ENCODE results near the gene C16orf90. TPM values are rescaled to one million over a fixed set of nuclear protein-coding genes. Genes with fewer than 3 reads are reported as not detected.

C16orf90 gene
- total RNA-seq, 2 donors from 2014 or later = not detected

GRCh38 chr16:3511286-3512180 lies 16.2 kb upstream of the C16orf90 start:
- Histone ChIP-seq H3K4me3 (no peak overlapping the region), H3K4me1 (no peaks in the 10 kb centered on the region), H3K27ac (no peak overlapping the region), H3K36me3 (replicated peaks in 1 of 2; ENCODE audit: insufficient read depth in 1 of 2, low read depth in 2 of 2) (peaks cover 0 to 30% of the 10 kb centered on the region in 2 donors), H3K9me3 (no peaks in the 10 kb centered on the region), H3K27me3 (no peaks in the 10 kb centered on the region)
- WGBS, 2 donors = 92 to 94% methylated on average over 23 of the region's 23 CpGs
- ATAC-seq = no peak
- DNase-seq = no peak
- TF ChIP-seq CTCF (IDR thresholded peaks at IDR 0.05) (no peak), POLR2A (IDR thresholded peaks at IDR 0.05) (no peak)
- intact Hi-C loops (cut with DNase I) = no loop called here

- H3K36me3 ChIP-seq (replicated peaks in 1 of 2; ENCODE audit: insufficient read depth in 1 of 2, low read depth in 2 of 2) = peaks cover 0 to 30% of the 10 kb centered on the region in 2 donors
- WGBS, 2 donors = 97% methylated on average over 9 to 10 of the region's 10 CpGs
- ATAC-seq (no peak), DNase-seq (no peak)
- no peaks in the 10 kb centered on the region for H3K4me1 ChIP-seq
- TF ChIP-seq CTCF (IDR thresholded peaks at IDR 0.05) = no peak
- no peak for TF ChIP-seq POLR2A (IDR thresholded peaks at IDR 0.05)
- intact Hi-C loops (cut with DNase I) = no loop called here
- H3K27ac ChIP-seq = no peak overlapping the region
- no peaks in the 10 kb centered on the region for H3K9me3 ChIP-seq
- H3K27me3 ChIP-seq = no peaks in the 10 kb centered on the region
- H3K4me3 ChIP-seq = no peak overlapping the region
These were observed 15.1 kb upstream of the C16orf90 start for GRCh38 chr16:3510416-3510815.

- no peaks in the 10 kb centered on the region for H3K27me3 ChIP-seq
- H3K36me3 ChIP-seq (replicated peaks in 1 of 2; ENCODE audit: insufficient read depth in 1 of 2, low read depth in 2 of 2) = peaks cover 0 to 30% of the 10 kb centered on the region in 2 donors
- H3K27ac ChIP-seq = no peak overlapping the region
- no peaks in the 10 kb centered on the region for H3K9me3 ChIP-seq
- ATAC-seq (no peak), DNase-seq (peak in 1 of 4 donors; percentile 42)
- intact Hi-C loops (cut with DNase I) = no loop called here
- no peak overlapping the region for H3K4me3 ChIP-seq
- no peak for TF ChIP-seq CTCF (IDR thresholded peaks at IDR 0.05)
- no peaks in the 10 kb centered on the region for H3K4me1 ChIP-seq
- WGBS, 2 donors = 85 to 93% methylated on average over 11 to 13 of the region's 13 CpGs
These were observed 14.2 kb upstream of the C16orf90 start for GRCh38 chr16:3509470-3509928.

GRCh38 chr16:3508736-3509135 lies 13.4 kb upstream of the C16orf90 start:
- Histone ChIP-seq H3K36me3 (replicated peaks in 1 of 2; ENCODE audit: insufficient read depth in 1 of 2, low read depth in 2 of 2) (peaks cover 0 to 30% of the 10 kb centered on the region in 2 donors), H3K4me3 (no peak overlapping the region), H3K27me3 (no peaks in the 10 kb centered on the region), H3K27ac (no peak overlapping the region), H3K4me1 (no peaks in the 10 kb centered on the region), H3K9me3 (no peaks in the 10 kb centered on the region)
- ATAC-seq (no peak), DNase-seq (no peak)
- intact Hi-C loops (cut with DNase I) = no loop called here
- WGBS, 2 donors = 85 to 94% methylated on average over 7 of the region's 7 CpGs
- TF ChIP-seq CTCF (IDR thresholded peaks at IDR 0.05) (no peak), POLR2A (IDR thresholded peaks at IDR 0.05) (no peak)
